MCF 10A (cell line): Measurements from ENCODE around the gene ST6GALNAC5. TPM values are rescaled to one million over a fixed set of nuclear protein-coding genes. Genes with fewer than 3 reads are reported as not detected.

Experiments used
- BruUV-seq: library from RNA; stranded (reverse); fragments of 400-500 nt; replicated peaks from 2 replicates; lab custom pipeline; 2021; lab: Mats Ljungman, UMichigan
- CTCF ChIA-PET: fragments of 300-600 bp; sonication (Branson Sonifier 250); formaldehyde crosslinking; extraction: SDS; loops from one replicate; lab custom pipeline; 2021; ENCODE audit warnings: antibody characterized with exemption, inconsistent platforms; lab: Yijun Ruan, JAX
- POLR2A ChIA-PET: fragments of 300-600, 350-650 bp; sonication (Branson Sonifier 250); formaldehyde crosslinking; extraction: SDS; loops from one replicate; lab custom pipeline; 2020; ENCODE audit warnings: antibody characterized with exemption, inconsistent platforms; lab: Yijun Ruan, JAX
- DNase-seq: peaks from one replicate; pipeline ENCODE4 v3.0.0-alpha.2; 2018; ENCODE audit not compliant: unreplicated experiment
- H3K27ac Mint-ChIP-seq: one replicate; pipeline ENCODE4 v1.8.0; 2022; ENCODE audit warnings: mild to moderate bottlenecking, low read depth, mixed read lengths; ENCODE audit not compliant: unreplicated experiment
- H3K27me3 Mint-ChIP-seq: one replicate; pipeline ENCODE4 v1.8.0; 2022; ENCODE audit warnings: mixed read lengths; ENCODE audit not compliant: insufficient read depth, unreplicated experiment
- H3K36me3 Mint-ChIP-seq: one replicate; pipeline ENCODE4 v1.8.0; 2022; ENCODE audit warnings: mild to moderate bottlenecking, moderate library complexity, mixed read lengths; ENCODE audit not compliant: insufficient read depth, unreplicated experiment
- H3K4me1 Mint-ChIP-seq: one replicate; pipeline ENCODE4 v1.8.0; 2022; ENCODE audit warnings: mixed read lengths; ENCODE audit not compliant: insufficient read depth, unreplicated experiment
- H3K4me3 Mint-ChIP-seq: one replicate; pipeline ENCODE4 v1.8.0; 2022; ENCODE audit warnings: mild to moderate bottlenecking, moderate library complexity, mixed read lengths; ENCODE audit not compliant: unreplicated experiment
- H3K9me3 Mint-ChIP-seq: one replicate; pipeline ENCODE4 v1.8.0; 2022; ENCODE audit warnings: mixed read lengths; ENCODE audit not compliant: unreplicated experiment
- CTCF ChIP-seq: fragments of 200-600 bp; IDR thresholded peaks from one replicate; pipeline ENCODE4 v1.8.0; 2022; ENCODE audit warnings: antibody characterized with exemption, mild to moderate bottlenecking; ENCODE audit not compliant: unreplicated experiment
- intact Hi-C: fragments of 100-400 bp; cut with micrococcal nuclease; formaldehyde crosslinking; loops from 2 replicates; pipeline ENCODE4 v1.14.1; 2022
- total RNA-seq: library from RNA; stranded (reverse); gene quantifications from 2 replicates; pipeline ENCODE4 v1.2.3, GENCODE V29; 2022

Gene ST6GALNAC5
- total RNA-seq, 1 experiment from 2014 or later: 3.3 TPM

DNA sequence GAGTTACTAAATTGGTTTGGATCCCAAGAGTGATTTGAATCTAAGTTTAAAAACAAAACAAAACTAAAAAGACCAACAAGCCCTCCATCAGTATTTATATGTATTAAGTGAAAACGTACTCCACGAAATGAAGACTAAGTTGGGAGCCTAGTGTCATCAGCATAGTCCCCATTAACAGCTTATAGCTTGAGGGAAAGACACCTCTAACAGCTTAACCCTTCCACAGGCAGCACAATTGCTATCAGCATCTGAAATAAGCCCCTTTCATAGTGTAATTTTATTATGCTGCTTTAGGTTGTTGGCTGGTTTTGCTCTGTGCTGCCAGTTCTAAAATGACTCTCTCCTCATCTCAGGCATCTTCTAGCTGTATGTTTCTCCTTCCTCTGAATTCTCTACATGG lies 25.8 kb upstream of the ST6GALNAC5 start:
- Mint-ChIP-seq H3K9me3 (peaks cover under 1% of the 10 kb centered on the region), H3K4me3 (no peak overlapping the region), H3K4me1 (no peaks in the 10 kb centered on the region), H3K27me3 (no peaks in the 10 kb centered on the region), H3K27ac (no peak overlapping the region), H3K36me3 (no peaks in the 10 kb centered on the region)
- POLR2A ChIA-PET: no interaction called here
- intact Hi-C loops: no loop called here
- no peak for DNase-seq
- no peak for TF ChIP-seq CTCF
- BruUV-seq: no TSS peak
- CTCF ChIA-PET: interaction anchor here (0.9 kb wide), 1 partner anchor 39 kb away, joined by 3 read pairs; no protein-coding TSS in a partner anchor

GRCh38 chr1:76843821-76844464 lies 23.3 kb upstream of the ST6GALNAC5 start:
- POLR2A ChIA-PET: interaction anchor here (0.6 kb wide), 1 partner anchor 7 kb away, joined by 4 read pairs; no protein-coding TSS in a partner anchor
- H3K36me3 Mint-ChIP-seq: no peaks in the 10 kb centered on the region
- no peaks in the 10 kb centered on the region for H3K27me3 Mint-ChIP-seq
- no peak overlapping the region for H3K4me3 Mint-ChIP-seq
- H3K27ac Mint-ChIP-seq: no peak overlapping the region
- H3K4me1 Mint-ChIP-seq: no peaks in the 10 kb centered on the region
- intact Hi-C loops: no loop called here
- no peak for TF ChIP-seq CTCF
- CTCF ChIA-PET: no interaction called here
- H3K9me3 Mint-ChIP-seq: peaks cover 8% of the 10 kb centered on the region
- no peak for DNase-seq
- no TSS peak for BruUV-seq

GRCh38 chr1:76854255-76854654 lies 13.0 kb upstream of the ST6GALNAC5 start:
- peaks cover 6% of the 10 kb centered on the region for H3K27me3 Mint-ChIP-seq
- ChIA-PET POLR2A (no interaction called here), CTCF (no interaction called here)
- H3K4me3 Mint-ChIP-seq: no peak overlapping the region
- intact Hi-C loops: no loop called here
- no peak for DNase-seq
- no TSS peak for BruUV-seq
- no peak overlapping the region for H3K27ac Mint-ChIP-seq
- H3K9me3 Mint-ChIP-seq: no peaks in the 10 kb centered on the region
- H3K4me1 Mint-ChIP-seq: no peaks in the 10 kb centered on the region
- no peaks in the 10 kb centered on the region for H3K36me3 Mint-ChIP-seq
- TF ChIP-seq CTCF: no peak

GRCh38 chr1:76856104-76856503 lies 11.2 kb upstream of the ST6GALNAC5 start:
- Mint-ChIP-seq H3K27ac (no peak overlapping the region), H3K4me3 (no peak overlapping the region), H3K36me3 (no peaks in the 10 kb centered on the region), H3K4me1 (no peaks in the 10 kb centered on the region), H3K9me3 (no peaks in the 10 kb centered on the region), H3K27me3 (peaks cover 20% of the 10 kb centered on the region)
- no peak for DNase-seq
- ChIA-PET POLR2A (no interaction called here), CTCF (no interaction called here)
- intact Hi-C loops: no loop called here
- no peak for TF ChIP-seq CTCF
- BruUV-seq: no TSS peak
